Aorta (tissue), 5 donors: Measurements from ENCODE around the gene WNK1. TPM values are rescaled to one million over a fixed set of nuclear protein-coding genes. Genes with fewer than 3 reads are reported as not detected.

Experiments used
- ATAC-seq: fragments of 200-7000 bp; cut with Tn5 transposase; one replicate; pipeline ENCODE4 v1.9.1; 2022; ENCODE audit warnings: moderate library complexity; ENCODE audit not compliant: low FRiP score
- DNase-seq, 2 donors: peaks; one replicate each; pipeline ENCODE4 v3.0.0-alpha.2; 2020
- H3K27ac ChIP-seq, 2 donors: one replicate each; pipeline ENCODE4 v1.5.1; 2013; ENCODE audit warnings: low read length in 2 of 2, mild to moderate bottlenecking in 2 of 2, moderate library complexity in 2 of 2, control low read depth in 1 of 2, inconsistent platforms in 1 of 2, low read depth in 1 of 2
- H3K27me3 ChIP-seq, 2 donors: one replicate each; pipeline ENCODE4 v1.6.1; 2013; ENCODE audit warnings: control low read depth in 1 of 2, low read length in 1 of 2, mild to moderate bottlenecking in 1 of 2, moderate library complexity in 1 of 2; ENCODE audit not compliant: insufficient read depth in 2 of 2, control insufficient read depth in 1 of 2
- H3K36me3 ChIP-seq, 2 donors: one replicate each; pipeline ENCODE4 v1.6.1; 2013; ENCODE audit warnings: control low read depth in 1 of 2, low read length in 1 of 2, mild to moderate bottlenecking in 1 of 2; ENCODE audit not compliant: insufficient read depth in 2 of 2, control insufficient read depth in 1 of 2
- H3K4me1 ChIP-seq, 2 donors: one replicate each; pipeline ENCODE4 v1.6.1; 2013; ENCODE audit warnings: low read length in 2 of 2, control low read depth in 1 of 2, mild to moderate bottlenecking in 1 of 2, moderate library complexity in 1 of 2; ENCODE audit not compliant: insufficient read depth in 2 of 2, control insufficient read depth in 1 of 2
- H3K4me3 ChIP-seq, 2 donors: one replicate each; pipeline ENCODE4 v1.5.1; 2013; ENCODE audit warnings: low read length in 2 of 2, control low read depth in 1 of 2, mild to moderate bottlenecking in 1 of 2
- H3K9me3 ChIP-seq: one replicate; pipeline ENCODE4 v1.6.1; 2013; ENCODE audit warnings: mild to moderate bottlenecking, low read length; ENCODE audit not compliant: control insufficient read depth
- WGBS, 2 donors: extraction: QIAGEN DNeasy Blood & Tissue Kit; methylation state at CpG; one replicate each; pipeline ENCODE4 v1.1.7; 2013; 5-methylcytosine and 5-hydroxymethylcytosine counted together
- intact Hi-C, 2 donors: fragments of 100-400 bp; cut with DNase I; formaldehyde crosslinking; loops; one replicate each; pipeline versions ENCODE4 v1.14.2 to v1.15.0; 2022
- polyA plus RNA-seq, 2 donors: library from polyadenylated mRNA; stranded (reverse); fragments of 200-250 nt; gene quantifications; one replicate each; pipeline ENCODE4 v1.2.3, GENCODE V29; 2013
- total RNA-seq, 2 donors: library from RNA; stranded (reverse); fragmentation: NEBNext Ultra II Directional; extraction: Animal tissue kit (Norgen Biotek cat#: 25700); gene quantifications; one replicate each; pipeline ENCODE4 v1.2.1, GENCODE V29; 2021
- donor health status: healthy with polysubstance abuse.
- donor health status: Bipolar disorder and iron deficiency.
- donor health status: DM: no; HTN: no; CAD: no.
- donor health status: DM: no; HTN: no; CAD: no.
- donor health status: DM: yes; HTN: yes; CAD: no.

Gene WNK1
- total and polyA plus RNA-seq, 4 donors: 22.3 to 226 (median 106) TPM

- WGBS, 2 donors: 36 to 38% methylated on average over 4 of the region's 4 CpGs
- peaks cover 0 to 5% of the 10 kb centered on the region in 2 donors for H3K4me1 ChIP-seq
- no peak for DNase-seq
- H3K9me3 ChIP-seq: no peaks in the 10 kb centered on the region
- ATAC-seq: no peak
- H3K27ac ChIP-seq: peak overlapping the region; percentile 33 to 73
- H3K36me3 ChIP-seq: no peaks in the 10 kb centered on the region
- H3K27me3 ChIP-seq: no peaks in the 10 kb centered on the region
- no peak overlapping the region for H3K4me3 ChIP-seq
- intact Hi-C loops: loop anchor here in 1 of 2 donors (5.0 kb wide), 1 partner anchor 51 kb away; the partner anchor contains the start of gene RAD52
These were observed 143.7 kb downstream of the WNK1 start for GRCh38 chr12:896031-896430.

DNA sequence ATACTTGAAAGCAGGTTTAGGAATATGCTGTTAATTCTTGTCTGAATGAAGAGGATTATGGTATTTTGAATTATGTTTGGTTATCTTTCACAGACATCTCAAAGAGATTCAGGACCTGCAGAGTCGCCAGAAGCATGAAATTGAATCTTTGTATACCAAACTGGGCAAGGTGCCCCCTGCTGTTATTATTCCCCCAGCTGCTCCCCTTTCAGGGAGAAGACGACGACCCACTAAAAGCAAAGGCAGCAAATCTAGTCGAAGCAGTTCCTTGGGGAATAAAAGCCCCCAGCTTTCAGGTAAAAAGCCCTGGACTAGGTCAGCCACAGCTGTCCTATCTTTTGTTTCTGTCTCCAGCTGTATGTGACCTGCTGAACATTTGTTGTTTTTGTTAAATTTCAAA lies 145.0 kb downstream of the WNK1 start:
- WGBS, 2 donors: 44% methylated on average over 4 of the region's 4 CpGs
- Histone ChIP-seq H3K4me1 (peaks cover 0 to 5% of the 10 kb centered on the region in 2 donors), H3K9me3 (no peaks in the 10 kb centered on the region), H3K27ac (peak overlapping the region; percentile 57 to 85), H3K4me3 (no peak overlapping the region), H3K36me3 (peaks cover 0 to 5% of the 10 kb centered on the region in 2 donors), H3K27me3 (no peaks in the 10 kb centered on the region)
- intact Hi-C loops: loop anchor here in 1 of 2 donors (5.0 kb wide), 1 partner anchor 50 kb away; the partner anchor contains the start of gene RAD52
- DNase-seq (no peak), ATAC-seq (no peak)

- 80 to 81% methylated on average over 3 of the region's 3 CpGs for WGBS, 2 donors
- H3K27ac ChIP-seq: no peak overlapping the region
- intact Hi-C loops: no loop called here
- no peak overlapping the region for H3K4me3 ChIP-seq
- H3K36me3 ChIP-seq: peaks cover 7 to 19% of the 10 kb centered on the region in 2 donors
- H3K9me3 ChIP-seq: no peaks in the 10 kb centered on the region
- DNase-seq: no peak
- H3K27me3 ChIP-seq: no peaks in the 10 kb centered on the region
- no peaks in the 10 kb centered on the region for H3K4me1 ChIP-seq
- ATAC-seq: no peak
These were observed 150.2 kb downstream of the WNK1 start for GRCh38 chr12:902581-902980.

DNA sequence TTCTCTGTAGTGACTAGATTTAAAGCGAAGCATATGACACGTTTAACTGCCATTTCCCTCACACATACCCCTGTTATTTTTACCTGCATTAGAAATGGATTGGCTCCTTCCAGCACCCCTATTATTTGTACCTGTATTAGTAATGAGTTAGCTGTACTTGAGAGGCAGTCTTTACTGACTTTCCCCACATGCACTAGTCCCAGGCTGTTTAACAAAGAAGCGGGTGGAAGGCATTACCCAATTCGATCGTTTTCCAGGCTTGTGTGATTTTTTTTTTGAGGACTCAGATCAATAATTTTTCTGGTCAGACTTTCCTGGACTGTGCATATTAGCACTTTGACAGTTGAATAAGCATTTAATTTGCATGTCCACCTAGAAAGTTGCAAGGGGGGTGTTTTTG lies 150.7 kb downstream of the WNK1 start:
- Histone ChIP-seq H3K27ac (no peak overlapping the region), H3K27me3 (no peaks in the 10 kb centered on the region), H3K9me3 (no peaks in the 10 kb centered on the region), H3K4me3 (no peak overlapping the region), H3K36me3 (peaks cover 8 to 21% of the 10 kb centered on the region in 2 donors), H3K4me1 (no peaks in the 10 kb centered on the region)
- intact Hi-C loops: no loop called here
- WGBS, 2 donors: 75 to 77% methylated on average over 5 of the region's 5 CpGs
- DNase-seq (no peak), ATAC-seq (no peak)

DNA sequence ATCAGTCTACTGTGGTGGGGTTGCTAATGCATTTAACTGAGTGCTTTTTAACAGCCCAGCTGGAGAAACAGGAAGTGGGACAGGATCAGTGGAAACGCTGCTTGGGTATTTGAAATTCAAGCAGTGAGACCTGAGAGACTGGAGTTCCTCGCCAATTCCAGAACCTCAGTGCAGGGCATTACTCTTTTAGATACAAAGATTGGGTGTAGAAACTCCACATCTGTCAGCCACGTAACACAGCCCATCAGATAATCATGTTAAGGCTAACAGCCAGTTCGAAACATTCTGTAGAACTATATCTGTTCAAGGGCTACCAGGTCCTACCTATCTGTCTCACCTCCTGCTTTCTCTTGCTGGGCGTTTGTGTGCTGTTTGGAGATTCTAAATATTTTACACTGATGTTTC lies 151.6 kb downstream of the WNK1 start:
- ATAC-seq (no peak), DNase-seq (no peak)
- Histone ChIP-seq H3K9me3 (no peaks in the 10 kb centered on the region), H3K27ac (no peak overlapping the region), H3K36me3 (peaks cover 8 to 21% of the 10 kb centered on the region in 2 donors), H3K4me3 (no peak overlapping the region), H3K27me3 (no peaks in the 10 kb centered on the region), H3K4me1 (no peaks in the 10 kb centered on the region)
- WGBS, 2 donors: 58 to 74% methylated on average over 5 of the region's 5 CpGs
- intact Hi-C loops: no loop called here

DNA sequence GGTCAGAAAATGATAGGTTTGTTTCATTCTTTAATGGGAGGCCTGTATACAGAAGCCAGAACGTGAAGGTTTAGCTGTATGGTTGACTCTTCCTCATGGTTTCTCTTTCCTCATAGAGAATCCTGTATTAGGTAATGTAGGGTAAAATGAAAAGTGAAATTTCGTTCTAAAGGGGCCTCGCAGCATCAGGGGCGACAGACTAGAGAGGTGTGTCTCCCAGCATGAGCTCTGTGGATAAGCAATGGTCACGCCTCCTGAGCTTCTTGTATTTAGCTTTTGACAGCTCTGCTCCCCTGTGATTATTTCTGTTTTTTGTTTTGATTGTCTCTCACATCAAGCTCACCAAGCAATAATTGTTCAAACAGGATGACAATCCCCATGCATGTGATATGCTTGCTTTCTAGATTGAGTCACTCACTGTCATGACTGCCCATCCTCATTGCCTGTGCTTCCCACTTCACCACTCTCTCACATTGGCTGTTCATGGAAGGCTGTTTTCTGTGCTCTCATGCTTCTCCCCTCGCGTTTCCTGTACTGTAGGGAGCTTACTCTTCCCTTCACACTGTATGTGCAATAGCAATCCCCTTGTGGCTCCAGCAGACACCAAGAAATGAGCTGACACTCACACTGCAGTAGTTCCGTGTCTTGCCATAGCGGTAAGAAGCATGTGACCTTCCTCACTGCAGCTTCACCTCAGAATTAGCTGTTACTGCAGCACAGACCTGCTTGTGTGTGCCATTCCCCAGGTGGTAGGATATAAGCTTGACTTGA lies 153.1 kb downstream of the WNK1 start:
- WGBS, 2 donors: 90 to 92% methylated on average over 9 of the region's 9 CpGs
- no peaks in the 10 kb centered on the region for H3K4me1 ChIP-seq
- H3K36me3 ChIP-seq: peaks cover 8 to 21% of the 10 kb centered on the region in 2 donors
- no peak overlapping the region for H3K4me3 ChIP-seq
- DNase-seq (no peak), ATAC-seq (no peak)
- no peaks in the 10 kb centered on the region for H3K9me3 ChIP-seq
- H3K27ac ChIP-seq: no peak overlapping the region
- no peaks in the 10 kb centered on the region for H3K27me3 ChIP-seq
- intact Hi-C loops: no loop called here

DNA sequence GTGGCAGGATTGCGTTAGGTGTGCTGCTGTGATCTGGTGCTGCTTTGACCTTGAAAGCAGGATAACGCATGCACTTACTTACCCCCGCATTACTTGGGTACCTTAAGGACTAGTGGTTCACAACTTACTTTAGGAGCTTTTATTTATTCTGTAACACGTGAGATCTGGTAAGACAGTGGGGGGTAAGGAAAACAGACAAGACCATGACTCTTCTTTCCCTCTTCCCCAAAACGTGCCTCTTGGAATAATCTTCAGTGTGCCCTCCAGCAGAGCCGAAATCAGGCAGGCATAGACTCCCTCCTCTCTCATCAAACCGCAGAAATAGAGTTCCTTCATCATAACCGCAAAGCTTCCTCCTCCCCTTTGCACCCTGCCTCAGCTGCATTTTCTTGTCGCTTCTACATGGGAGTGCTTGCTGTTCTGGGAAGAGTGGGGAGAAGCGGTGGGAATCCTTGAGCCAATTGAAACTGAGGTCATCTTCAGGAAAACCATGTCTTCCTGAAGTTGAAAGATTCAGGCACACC lies 153.7 kb downstream of the WNK1 start:
- Histone ChIP-seq H3K27ac (no peak overlapping the region), H3K4me1 (no peaks in the 10 kb centered on the region), H3K4me3 (no peak overlapping the region), H3K27me3 (no peaks in the 10 kb centered on the region), H3K36me3 (peaks cover 8 to 20% of the 10 kb centered on the region in 2 donors), H3K9me3 (no peaks in the 10 kb centered on the region)
- intact Hi-C loops: no loop called here
- DNase-seq (no peak), ATAC-seq (no peak)
- WGBS, 2 donors: 87 to 91% methylated on average over 10 of the region's 10 CpGs

GRCh38 chr12:907413-908185 lies 155.2 kb downstream of the WNK1 start:
- WGBS, 2 donors: 77 to 79% methylated on average over 16 of the region's 16 CpGs
- no peaks in the 10 kb centered on the region for H3K9me3 ChIP-seq
- H3K27me3 ChIP-seq: no peaks in the 10 kb centered on the region
- peaks cover 0 to 3% of the 10 kb centered on the region in 2 donors for H3K4me1 ChIP-seq
- no peak overlapping the region for H3K4me3 ChIP-seq
- no peak for ATAC-seq
- DNase-seq: no peak
- intact Hi-C loops: no loop called here
- H3K27ac ChIP-seq: no peak overlapping the region
- H3K36me3 ChIP-seq: peaks cover 8 to 15% of the 10 kb centered on the region in 2 donors
